ENCODE results near the gene CACNA1B. TPM values are rescaled to one million over a fixed set of nuclear protein-coding genes. Genes with fewer than 3 reads are reported as not detected.

The CACNA1B gene
- total RNA-seq, 1 donor, result under 0.01 TPM

- peak; percentile 62 for DNase-seq (ENCODE audit: insufficient read length, low spot score, missing footprints)
- Histone ChIP-seq H4K20me1 (ENCODE audit: insufficient read depth, low read length) (peaks cover 13% of the 10 kb centered on the region), H3K79me2 (ENCODE audit: insufficient read depth, low read length) (no peaks in the 10 kb centered on the region), H3K27ac (ENCODE audit: low read depth, low read length) (no peak overlapping the region), H2AFZ (ENCODE audit: low read length) (no peak overlapping the region), H3K36me3 (ENCODE audit: insufficient read depth, low read length) (peaks cover 25% of the 10 kb centered on the region), H3K9me3 (ENCODE audit: low read depth, low read length) (no peaks in the 10 kb centered on the region), H3K4me2 (ENCODE audit: insufficient read depth, low read length) (no peak overlapping the region), H3K4me1 (ENCODE audit: insufficient read depth, low read length) (no peaks in the 10 kb centered on the region), H3K27me3 (ENCODE audit: insufficient read depth, low read length) (no peaks in the 10 kb centered on the region), H3K4me3 (ENCODE audit: insufficient read depth, low read length) (no peak overlapping the region)
- no peak for TF ChIP-seq CTCF (IDR thresholded peaks at IDR 0.05; ENCODE audit: extremely low read depth, low read depth, low read length)
Measured at GRCh38 chr9:137834846-137835546, 42.6 kb upstream of the CACNA1B start.

GRCh38 chr9:137836151-137836830, 41.3 kb upstream of the CACNA1B start:
- DNase-seq (ENCODE audit: insufficient read length, low spot score, missing footprints), result peak; percentile 74
- H3K4me3 ChIP-seq (ENCODE audit: insufficient read depth, low read length), result no peak overlapping the region
- TF ChIP-seq CTCF (IDR thresholded peaks at IDR 0.05; ENCODE audit: extremely low read depth, low read depth, low read length), result no peak
- no peak overlapping the region for H2AFZ ChIP-seq (ENCODE audit: low read length)
- no peaks in the 10 kb centered on the region for H3K9me3 ChIP-seq (ENCODE audit: low read depth, low read length)
- no peaks in the 10 kb centered on the region for H3K79me2 ChIP-seq (ENCODE audit: insufficient read depth, low read length)
- no peaks in the 10 kb centered on the region for H3K4me1 ChIP-seq (ENCODE audit: insufficient read depth, low read length)
- H4K20me1 ChIP-seq (ENCODE audit: insufficient read depth, low read length), result peaks cover 8% of the 10 kb centered on the region
- no peaks in the 10 kb centered on the region for H3K27me3 ChIP-seq (ENCODE audit: insufficient read depth, low read length)
- H3K27ac ChIP-seq (ENCODE audit: low read depth, low read length), result no peak overlapping the region
- H3K4me2 ChIP-seq (ENCODE audit: insufficient read depth, low read length), result no peak overlapping the region
- peaks cover 22% of the 10 kb centered on the region for H3K36me3 ChIP-seq (ENCODE audit: insufficient read depth, low read length)

- H3K79me2 ChIP-seq (ENCODE audit: insufficient read depth, low read length), result no peaks in the 10 kb centered on the region
- TF ChIP-seq CTCF (IDR thresholded peaks at IDR 0.05; ENCODE audit: extremely low read depth, low read depth, low read length), result no peak
- H4K20me1 ChIP-seq (ENCODE audit: insufficient read depth, low read length), result peaks cover 3% of the 10 kb centered on the region
- peaks cover 22% of the 10 kb centered on the region for H3K36me3 ChIP-seq (ENCODE audit: insufficient read depth, low read length)
- H3K27me3 ChIP-seq (ENCODE audit: insufficient read depth, low read length), result no peaks in the 10 kb centered on the region
- no peak overlapping the region for H2AFZ ChIP-seq (ENCODE audit: low read length)
- no peak overlapping the region for H3K4me3 ChIP-seq (ENCODE audit: insufficient read depth, low read length)
- H3K4me2 ChIP-seq (ENCODE audit: insufficient read depth, low read length), result no peak overlapping the region
- H3K9me3 ChIP-seq (ENCODE audit: low read depth, low read length), result no peaks in the 10 kb centered on the region
- no peak overlapping the region for H3K27ac ChIP-seq (ENCODE audit: low read depth, low read length)
- DNase-seq (ENCODE audit: insufficient read length, low spot score, missing footprints), result peak; percentile 72
- no peaks in the 10 kb centered on the region for H3K4me1 ChIP-seq (ENCODE audit: insufficient read depth, low read length)
Measured at GRCh38 chr9:137836831-137837241, 40.7 kb upstream of the CACNA1B start.
